CD4-positive, alpha-beta T cell (primary cell): Measurements from ENCODE around the gene SRP54. TPM values are rescaled to one million over a fixed set of nuclear protein-coding genes. Genes with fewer than 3 reads are reported as not detected.

Source experiments
- ATAC-seq: fragments of 200-7000 bp; cut with Tn5 transposase; one replicate; pipeline ENCODE4 v1.10.0; 2022; ENCODE audit warnings: mild to moderate bottlenecking; ENCODE audit not compliant: poor library complexity
- CTCF ChIA-PET: fragments of 350-600 bp; sonication (Branson Sonifier 250); formaldehyde crosslinking; loops from one replicate; lab custom pipeline; 2021; ENCODE audit warnings: antibody characterized with exemption, inconsistent platforms; lab: Charles Lee
- POLR2A ChIA-PET: fragments of 350-600 bp; sonication (Branson Sonifier 250); formaldehyde crosslinking; loops from one replicate; lab custom pipeline; 2021; ENCODE audit warnings: antibody characterized with exemption, inconsistent platforms; lab: Charles Lee
- DNase-seq, 14 experiments: peaks; one replicate each; pipeline ENCODE4 v3.0.0-alpha.2; 2013 to 2020; ENCODE audit warnings: mixed read lengths in 2 of 14
- H3K27ac ChIP-seq, 2 donors: one replicate each; pipeline versions ENCODE4 v1.5.1 to v1.7.0; 2013; ENCODE audit warnings: low read length in 2 of 2, low read depth in 1 of 2, mild to moderate bottlenecking in 1 of 2
- H3K27me3 ChIP-seq, 2 experiments: 1 replicate in 1 of 2; 2 replicates in 1 of 2; pipeline versions ENCODE4 v1.6.1 to v1.7.0; 2013; ENCODE audit warnings: low read length in 2 of 2, control low read depth in 1 of 2, mild to moderate bottlenecking in 1 of 2, moderate library complexity in 1 of 2; ENCODE audit not compliant: insufficient read depth in 2 of 2, control insufficient read depth in 1 of 2
- H3K36me3 ChIP-seq: one replicate; pipeline ENCODE4 v1.6.1; 2013; ENCODE audit warnings: low read length, control low read depth; ENCODE audit not compliant: insufficient read depth
- H3K4me1 ChIP-seq: one replicate; pipeline ENCODE4 v1.6.1; 2013; ENCODE audit warnings: low read length, control low read depth; ENCODE audit not compliant: insufficient read depth
- H3K4me3 ChIP-seq: one replicate; pipeline ENCODE4 v1.5.1; 2013; ENCODE audit warnings: mild to moderate bottlenecking, low read length, moderate library complexity
- H3K9me3 ChIP-seq, 2 experiments: 1 replicate in 1 of 2; 2 replicates in 1 of 2; pipeline versions ENCODE4 v1.6.1 to v1.7.0; 2013; ENCODE audit warnings: low read length in 2 of 2, mild to moderate bottlenecking in 2 of 2, control low read depth in 1 of 2, moderate library complexity in 1 of 2; ENCODE audit not compliant: control insufficient read depth in 1 of 2, insufficient read depth in 1 of 2
- H3K27ac Mint-ChIP-seq: one replicate; pipeline ENCODE4 v1.8.0; 2020; ENCODE audit warnings: mixed read lengths
- H3K27me3 Mint-ChIP-seq: one replicate; pipeline ENCODE4 v1.8.0; 2021; ENCODE audit warnings: mixed read lengths
- H3K36me3 Mint-ChIP-seq: one replicate; pipeline ENCODE4 v1.8.0; 2021; ENCODE audit warnings: low read depth, mixed read lengths
- H3K4me1 Mint-ChIP-seq: one replicate; pipeline ENCODE4 v1.8.0; 2021; ENCODE audit warnings: low read depth, mixed read lengths
- H3K4me3 Mint-ChIP-seq: one replicate; pipeline ENCODE4 v1.8.0; 2020; ENCODE audit warnings: mild to moderate bottlenecking, mixed read lengths
- H3K9me3 Mint-ChIP-seq: one replicate; pipeline ENCODE4 v1.8.0; 2020; ENCODE audit warnings: mixed read lengths
- CTCF ChIP-seq: fragments of 200-600 bp; IDR thresholded peaks from one replicate; pipeline ENCODE4 v1.8.0; 2022; ENCODE audit warnings: antibody characterized with exemption, mild to moderate bottlenecking
- intact Hi-C, 2 experiments: fragments of 100-400 bp; cut with DNase I in 1 of 2; cut with micrococcal nuclease in 1 of 2; formaldehyde crosslinking; loops; one replicate each; pipeline versions ENCODE4 v1.15.1 to v1.9.0; 2023 to 2025; cut with DNase I, micrococcal nuclease
- total RNA-seq, 174 experiments: library from RNA in 2 of 174; stranded (reverse) in 2 of 174; gene quantifications; one replicate each; pipeline ENCODE4 v1.2.3 and lab custom pipeline; 2021 to 2026

Gene SRP54
- total RNA-seq, 2 experiments from 2014 or later: 30.3 to 32.7 TPM

- no peaks in the 10 kb centered on the region for H3K36me3 ChIP-seq
- Mint-ChIP-seq H3K4me3 (peak overlapping the region; percentile 27), H3K36me3 (peaks cover 6% of the 10 kb centered on the region), H3K27me3 (no peaks in the 10 kb centered on the region), H3K9me3 (no peaks in the 10 kb centered on the region), H3K27ac (no peak overlapping the region), H3K4me1 (peaks cover 40% of the 10 kb centered on the region)
- no peak for TF ChIP-seq CTCF
- ChIA-PET POLR2A (no interaction called here), CTCF (no interaction called here)
- H3K4me3 ChIP-seq: no peak overlapping the region
- H3K9me3 ChIP-seq: no peaks in the 10 kb centered on the region
- H3K27ac ChIP-seq: no peak overlapping the region
- DNase-seq (no peak), ATAC-seq (no peak)
- peaks cover 25% of the 10 kb centered on the region for H3K4me1 ChIP-seq
- no peaks in the 10 kb centered on the region for H3K27me3 ChIP-seq
- intact Hi-C loops: loop anchor here in 1 of 2 experiments (5.0 kb wide), 1 partner anchor 355 kb away; the partner anchor contains the start of gene SNX6
These were observed 4.4 kb downstream of the SRP54 start for GRCh38 chr14:34987180-34987579.

- no peak for DNase-seq
- no peak overlapping the region for H3K4me3 Mint-ChIP-seq
- Histone ChIP-seq H3K27ac (no peak overlapping the region), H3K36me3 (no peaks in the 10 kb centered on the region), H3K4me1 (peaks cover 10% of the 10 kb centered on the region), H3K4me3 (no peak overlapping the region), H3K9me3 (no peaks in the 10 kb centered on the region), H3K27me3 (no peaks in the 10 kb centered on the region)
- no peak for ATAC-seq
- H3K4me1 Mint-ChIP-seq: peaks cover 51% of the 10 kb centered on the region
- peaks cover 12% of the 10 kb centered on the region for H3K36me3 Mint-ChIP-seq
- no peak for TF ChIP-seq CTCF
- intact Hi-C loops: loop anchor here in 1 of 2 experiments (5.0 kb wide), 1 partner anchor 357 kb away; the partner anchor contains the start of gene SNX6
- no peak overlapping the region for H3K27ac Mint-ChIP-seq
- CTCF ChIA-PET: interaction anchor here (1.9 kb wide), 1 partner anchor 9 kb away, joined by 9 read pairs; no protein-coding TSS in a partner anchor
- H3K9me3 Mint-ChIP-seq: no peaks in the 10 kb centered on the region
- POLR2A ChIA-PET: no interaction called here
- no peaks in the 10 kb centered on the region for H3K27me3 Mint-ChIP-seq
These were observed 7.0 kb downstream of the SRP54 start for GRCh38 chr14:34989762-34990161.

GRCh38 chr14:34993426-34993825 lies 10.6 kb downstream of the SRP54 start:
- CTCF ChIA-PET: no interaction called here
- no peaks in the 10 kb centered on the region for H3K9me3 Mint-ChIP-seq
- no peak for TF ChIP-seq CTCF
- peaks cover 50% of the 10 kb centered on the region for H3K4me1 Mint-ChIP-seq
- POLR2A ChIA-PET: interaction anchor here (1.2 kb wide), 1 partner anchor 11 kb away, joined by 4 read pairs; the partner anchor contains the start of gene SRP54
- no peaks in the 10 kb centered on the region for H3K4me1 ChIP-seq
- DNase-seq (no peak), ATAC-seq (no peak)
- H3K36me3 ChIP-seq: peaks cover 11% of the 10 kb centered on the region
- H3K27me3 ChIP-seq: no peaks in the 10 kb centered on the region
- H3K4me3 Mint-ChIP-seq: no peak overlapping the region
- H3K27ac ChIP-seq: no peak overlapping the region
- H3K4me3 ChIP-seq: no peak overlapping the region
- intact Hi-C loops: no loop called here
- H3K27me3 Mint-ChIP-seq: no peaks in the 10 kb centered on the region
- H3K9me3 ChIP-seq: no peaks in the 10 kb centered on the region
- peaks cover 25% of the 10 kb centered on the region for H3K36me3 Mint-ChIP-seq
- no peak overlapping the region for H3K27ac Mint-ChIP-seq
